Measurements from ENCODE around the gene GNAI2.

GNAI2 gene

GRCh38 chr3:50235716-50236483 is at the start of gene GNAI2:
GNAI2 (plus strand) TSS chr3:50236204; CDS start chr3:50236336, 132 bp downstream.
- peak; percentile 93 for DNase-seq

- DNase-seq = no peak
Measured at GRCh38 chr3:50187750-50188149, 48.3 kb upstream of the GNAI2 start.

GRCh38 chr3:50189274-50189673 is 46.7 kb upstream of the GNAI2 start:
- DNase-seq = no peak

- no peak for DNase-seq
Measured at GRCh38 chr3:50189989-50190388, 46.0 kb upstream of the GNAI2 start.

- DNase-seq = no peak
Measured at GRCh38 chr3:50190936-50191660, 44.9 kb upstream of the GNAI2 start, which contains the start of gene GNAT1. GNAT1 (plus strand) TSS chr3:50191610; CDS start chr3:50191726, 116 bp downstream.

GRCh38 chr3:50192124-50192523 is 43.9 kb upstream of the GNAI2 start:
- no peak for DNase-seq

- peak; percentile 49 for DNase-seq
Measured at GRCh38 chr3:50192689-50193141, 43.3 kb upstream of the GNAI2 start.

- peak; percentile 17 for DNase-seq
Measured at GRCh38 chr3:50193286-50193685, 42.7 kb upstream of the GNAI2 start.

GRCh38 chr3:50193746-50194127 is 42.3 kb upstream of the GNAI2 start:
- DNase-seq = no peak

- no peak for DNase-seq
Measured at GRCh38 chr3:50194128-50194902, 41.7 kb upstream of the GNAI2 start.

- DNase-seq = no peak
Measured at GRCh38 chr3:50194903-50195500, 41.0 kb upstream of the GNAI2 start.

- no peak for DNase-seq
Measured at GRCh38 chr3:50195501-50196252, 40.3 kb upstream of the GNAI2 start.

GRCh38 chr3:50196253-50196801 is 39.7 kb upstream of the GNAI2 start:
- no peak for DNase-seq

GRCh38 chr3:50201573-50202315 is 34.3 kb upstream of the GNAI2 start:
- no peak for DNase-seq

- DNase-seq = no peak
Measured at GRCh38 chr3:50202353-50203112, 33.5 kb upstream of the GNAI2 start.

GRCh38 chr3:50203113-50203808 is 32.7 kb upstream of the GNAI2 start:
- no peak for DNase-seq

- no peak for DNase-seq
Measured at GRCh38 chr3:50203809-50204803, 31.9 kb upstream of the GNAI2 start.

GRCh38 chr3:50204804-50205412 is 31.1 kb upstream of the GNAI2 start, which contains the start of gene SLC38A3:
SLC38A3 (plus strand) TSS chr3:50205271; CDS start chr3:50214200, 8,929 bp downstream.
- DNase-seq = no peak
